ENCODE data around the gene CFAP43. TPM values are rescaled to one million over a fixed set of nuclear protein-coding genes. Genes with fewer than 3 reads are reported as not detected.
A peak's percentile ranks its signal among the peaks of the same experiment; 100 is the strongest.

Gene CFAP43
- total and polyA plus RNA-seq, 12 donors, result 0.06 to 0.37 (median 0.12) TPM; not detected in 6

DNA sequence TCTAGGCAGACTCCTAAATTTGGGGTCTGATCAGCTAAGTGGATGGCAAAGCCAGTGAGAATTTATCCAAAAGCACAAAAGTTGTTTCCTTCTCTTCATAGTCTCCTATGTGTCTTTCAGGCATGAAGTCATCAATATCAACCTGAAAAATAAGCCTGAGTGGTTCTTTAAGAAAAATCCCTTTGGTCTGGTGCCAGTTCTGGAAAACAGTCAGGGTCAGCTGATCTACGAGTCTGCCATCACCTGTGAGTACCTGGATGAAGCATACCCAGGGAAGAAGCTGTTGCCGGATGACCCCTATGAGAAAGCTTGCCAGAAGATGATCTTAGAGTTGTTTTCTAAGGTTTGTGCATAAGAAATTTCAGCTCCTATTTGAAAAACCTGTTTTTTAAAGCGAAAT is 27.3 kb upstream of the CFAP43 start:
- TF ChIP-seq, protein P1, sequence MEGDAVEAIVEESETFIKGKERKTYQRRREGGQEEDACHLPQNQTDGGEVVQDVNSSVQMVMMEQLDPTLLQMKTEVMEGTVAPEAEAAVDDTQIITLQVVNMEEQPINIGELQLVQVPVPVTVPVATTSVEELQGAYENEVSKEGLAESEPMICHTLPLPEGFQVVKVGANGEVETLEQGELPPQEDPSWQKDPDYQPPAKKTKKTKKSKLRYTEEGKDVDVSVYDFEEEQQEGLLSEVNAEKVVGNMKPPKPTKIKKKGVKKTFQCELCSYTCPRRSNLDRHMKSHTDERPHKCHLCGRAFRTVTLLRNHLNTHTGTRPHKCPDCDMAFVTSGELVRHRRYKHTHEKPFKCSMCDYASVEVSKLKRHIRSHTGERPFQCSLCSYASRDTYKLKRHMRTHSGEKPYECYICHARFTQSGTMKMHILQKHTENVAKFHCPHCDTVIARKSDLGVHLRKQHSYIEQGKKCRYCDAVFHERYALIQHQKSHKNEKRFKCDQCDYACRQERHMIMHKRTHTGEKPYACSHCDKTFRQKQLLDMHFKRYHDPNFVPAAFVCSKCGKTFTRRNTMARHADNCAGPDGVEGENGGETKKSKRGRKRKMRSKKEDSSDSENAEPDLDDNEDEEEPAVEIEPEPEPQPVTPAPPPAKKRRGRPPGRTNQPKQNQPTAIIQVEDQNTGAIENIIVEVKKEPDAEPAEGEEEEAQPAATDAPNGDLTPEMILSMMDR (IDR thresholded peaks at IDR 0.05), result no peak
- ATAC-seq (no peak), DNase-seq (no peak)
- Histone ChIP-seq H3K27me3 (no peaks in the 10 kb centered on the region), H3K4me3 (no peak overlapping the region), H3K4me1 (peaks cover 8 to 84% (median 74%) of the 10 kb centered on the region in 9 donors), H3K9me3 (no peaks in the 10 kb centered on the region), H3K36me3 (peaks cover 0 to 82% (median 43%) of the 10 kb centered on the region in 9 donors), H3K27ac (peak overlapping the region in 9 of 10 donors; percentile 6 to 100 (median 68))
- WGBS, 2 donors, result 83 to 87% methylated on average over 3 of the region's 3 CpGs
- intact Hi-C loops (cut with DNase I), result loop anchor here in 2 of 10 donors (10.0 kb wide), 1 partner anchor 135 kb away; the partner anchor contains the start of gene SFR1 (in 2 of the 2)

DNA sequence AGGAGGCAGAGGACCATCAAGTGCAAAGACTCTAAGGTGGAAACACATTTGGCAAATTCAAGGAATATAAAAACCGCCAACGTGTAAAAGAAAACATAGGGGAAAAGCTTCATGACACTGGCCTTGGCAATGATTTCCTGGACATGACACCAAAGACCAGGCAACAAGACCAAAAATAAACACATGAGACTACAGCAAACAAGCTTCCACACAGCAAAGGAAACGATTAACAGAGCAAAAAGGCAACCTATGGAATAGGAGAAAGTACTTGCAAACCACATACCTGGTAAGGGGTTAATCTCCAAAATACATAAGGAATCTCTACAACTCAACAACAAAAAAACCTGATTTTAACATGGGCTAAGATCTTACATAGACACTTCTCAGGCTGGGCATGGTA is 26.0 kb upstream of the CFAP43 start:
- H3K27me3 ChIP-seq, result no peaks in the 10 kb centered on the region
- peak overlapping the region in 4 of 10 donors; percentile 12 to 100 (median 41) for H3K27ac ChIP-seq
- DNase-seq (no peak), ATAC-seq (no peak)
- WGBS, 2 donors, result 53 to 56% methylated on average over 3 of the region's 3 CpGs
- TF ChIP-seq, protein P1 (IDR thresholded peaks at IDR 0.05), result no peak
- H3K9me3 ChIP-seq, result no peaks in the 10 kb centered on the region
- H3K4me1 ChIP-seq, result peaks cover 8 to 86% (median 71%) of the 10 kb centered on the region in 9 donors
- intact Hi-C loops (cut with DNase I), result loop anchor here in 2 of 10 donors (10.0 kb wide), 1 partner anchor 133 kb away; the partner anchor contains the start of gene SFR1 (in 2 of the 2)
- H3K4me3 ChIP-seq, result no peak overlapping the region
- peaks cover 0 to 70% (median 39%) of the 10 kb centered on the region in 9 donors for H3K36me3 ChIP-seq

DNA sequence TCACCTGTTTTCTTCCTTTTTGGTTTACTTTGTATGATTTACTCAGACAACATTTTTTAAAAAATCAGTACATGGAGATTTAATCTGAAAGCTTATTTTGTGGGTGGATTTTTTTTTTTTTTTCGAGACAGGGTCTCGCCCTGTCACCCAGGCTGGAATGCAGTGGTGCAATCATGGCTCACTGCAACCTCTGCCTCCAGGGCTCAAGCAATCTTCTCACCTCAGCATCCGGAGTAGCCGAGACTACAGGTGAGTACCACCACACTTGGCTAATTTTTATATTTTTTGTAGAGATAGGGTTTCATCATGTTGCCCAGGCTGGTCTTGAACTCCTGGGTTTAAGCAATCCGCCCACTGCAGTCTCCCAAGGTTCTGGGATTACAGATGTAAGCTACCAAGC is 25.1 kb upstream of the CFAP43 start:
- WGBS, 2 donors, result 95% methylated on average over 5 of the region's 5 CpGs
- no peak for DNase-seq
- intact Hi-C loops (cut with DNase I), result loop anchor here in 2 of 10 donors (10.0 kb wide), 1 partner anchor 132 kb away; the partner anchor contains the start of gene SFR1 (in 2 of the 2)

DNA sequence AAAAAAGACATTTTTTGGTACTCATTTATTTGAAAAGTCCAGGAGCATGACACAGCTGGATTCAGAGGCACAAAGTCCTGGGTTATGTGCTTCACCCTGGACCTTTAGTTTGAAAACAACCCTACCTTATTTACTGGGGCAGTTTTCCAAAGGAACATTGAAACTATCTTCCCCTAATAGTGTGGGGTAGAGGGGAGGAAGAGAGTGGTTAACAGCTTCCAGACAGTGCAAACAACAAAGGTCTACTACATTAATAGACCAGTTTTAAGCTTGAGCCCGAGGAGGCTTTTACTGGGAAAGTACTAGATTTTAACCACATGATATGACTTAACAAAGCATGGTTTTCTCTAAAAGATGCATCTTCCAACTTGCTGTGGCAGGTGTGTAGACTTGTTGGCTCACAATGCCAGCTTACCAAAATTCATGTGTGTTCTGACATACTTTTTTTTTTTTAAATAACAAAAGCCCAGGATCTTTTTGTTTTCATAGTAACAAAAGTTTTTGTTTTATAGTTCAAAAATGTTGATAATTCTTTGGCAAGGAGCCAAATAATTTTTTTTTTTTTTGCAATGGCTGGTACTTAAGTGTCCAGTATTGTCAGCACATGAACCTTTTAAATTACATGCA is 24.3 kb upstream of the CFAP43 start:
- TF ChIP-seq, protein P1 (IDR thresholded peaks at IDR 0.05), result no peak
- Histone ChIP-seq H3K27me3 (no peaks in the 10 kb centered on the region), H3K36me3 (peaks cover 0 to 52% (median 29%) of the 10 kb centered on the region in 9 donors), H3K9me3 (no peaks in the 10 kb centered on the region), H3K27ac (peak overlapping the region; percentile 96 to 100 (median 99)), H3K4me3 (peak overlapping the region in 9 of 10 donors; percentile 88 to 99 (median 92)), H3K4me1 (peaks cover 8 to 69% (median 55%) of the 10 kb centered on the region in 9 donors)
- DNase-seq, result no peak
- peak in 1 of 8 donors; percentile 3 for ATAC-seq
- intact Hi-C loops (cut with DNase I), result loop anchor here in 2 of 10 donors (10.0 kb wide), 1 partner anchor 132 kb away; the partner anchor contains the start of gene SFR1 (in 2 of the 2)
- 21 to 39% methylated on average over 1 of the region's 1 CpG for WGBS, 2 donors

More for the DNA sequence above, 25.1 kb upstream of the CFAP43 start:
- no peak for ATAC-seq
- Histone ChIP-seq H3K4me1 (peaks cover 8 to 77% (median 61%) of the 10 kb centered on the region in 9 donors), H3K36me3 (peaks cover 0 to 60% (median 33%) of the 10 kb centered on the region in 9 donors), H3K27me3 (no peaks in the 10 kb centered on the region), H3K4me3 (peak overlapping the region in 1 of 10 donors; percentile 97), H3K9me3 (no peaks in the 10 kb centered on the region), H3K27ac (peak overlapping the region in 5 of 10 donors; percentile 2 to 100 (median 99))
- TF ChIP-seq, protein P1 (IDR thresholded peaks at IDR 0.05), result no peak
